K562 (cell line): ENCODE results near the gene BPTF. TPM values are rescaled to one million over a fixed set of nuclear protein-coding genes. Genes with fewer than 3 reads are reported as not detected.

Experiments
- ARHGAP35 ChIP-seq: fragments of 450-650 bp; IDR thresholded peaks from 2 replicates; pipeline ENCODE4 v1.6.1; 2018; ENCODE audit not compliant: partially characterized antibody
- CBX3 ChIP-seq, 2 experiments: IDR thresholded peaks; 1 replicate in 1 of 2; 2 replicates in 1 of 2; pipeline ENCODE4 v1.6.1; 2012; ENCODE audit warnings: inconsistent platforms in 2 of 2, low read length in 2 of 2, borderline replicate concordance in 1 of 2, control low read depth in 1 of 2
- ELF2 ChIP-seq: fragments of 250-450 bp; sonication (Bioruptor Pico); IDR thresholded peaks from 2 replicates; pipeline ENCODE4 v1.5.0; 2021; ENCODE audit warnings: mild to moderate bottlenecking
- ESRRB ChIP-seq: fragments of 250-450 bp; sonication (Bioruptor Pico); IDR thresholded peaks from 2 replicates; pipeline ENCODE4 v1.5.0; 2020; ENCODE audit warnings: mild to moderate bottlenecking, moderate library complexity, borderline replicate concordance
- HEY1 ChIP-seq: fragments of 250-450 bp; sonication (Bioruptor Pico); IDR thresholded peaks from 2 replicates; pipeline ENCODE4 v1.5.0; 2020; ENCODE audit warnings: mild to moderate bottlenecking, moderate library complexity, borderline replicate concordance
- HMG20A ChIP-seq: fragments of 450-650 bp; formaldehyde crosslinking; conservative IDR thresholded peaks from 2 replicates; pipeline ENCODE4 v1.4.0; 2020; ENCODE audit warnings: mild to moderate bottlenecking, mixed read lengths
- KAT2B ChIP-seq: IDR thresholded peaks from one replicate; pipeline ENCODE4 v1.6.1; 2012; ENCODE audit warnings: low read depth, mild to moderate bottlenecking, control low read depth, inconsistent platforms, low read length, moderate library complexity
- NELFE ChIP-seq: IDR thresholded peaks from 2 replicates; pipeline ENCODE4 v1.6.1; 2011; ENCODE audit warnings: mild to moderate bottlenecking; ENCODE audit not compliant: insufficient read depth, insufficient read length
- RBM17 ChIP-seq: fragments of 200-400 bp; formaldehyde crosslinking; IDR thresholded peaks from 2 replicates; pipeline ENCODE4 v1.6.1; 2017; ENCODE audit warnings: low read depth, mild to moderate bottlenecking, low read length, borderline replicate concordance
- RHOXF2B ChIP-seq: fragments of 250-450 bp; sonication (Bioruptor Pico); conservative IDR thresholded peaks from 2 replicates; pipeline ENCODE4 v1.5.1; 2021
- SMAD1 ChIP-seq: fragments of 150-350 bp; IDR thresholded peaks from 2 replicates; pipeline ENCODE4 v1.6.1; 2014; ENCODE audit warnings: low read length, low read depth; ENCODE audit not compliant: partially characterized antibody
- SMARCB1 ChIP-seq: IDR thresholded peaks from 2 replicates; pipeline ENCODE4 v1.6.1; 2011; ENCODE audit warnings: improper control_type of control experiment, low read depth; ENCODE audit not compliant: insufficient read length
- SMARCC2 ChIP-seq: fragments of 450-650 bp; IDR thresholded peaks from 2 replicates; pipeline ENCODE4 v1.6.1; 2017; ENCODE audit warnings: antibody characterized with exemption, moderate library complexity, mild to moderate bottlenecking, low read depth
- SRSF1 ChIP-seq: fragments of 200-400 bp; formaldehyde crosslinking; IDR thresholded peaks from 2 replicates; pipeline ENCODE4 v1.6.1; 2017; ENCODE audit warnings: mild to moderate bottlenecking, low read depth, low read length, moderate library complexity
- SUPT5H ChIP-seq: fragments of 450-650 bp; IDR thresholded peaks from 2 replicates; pipeline ENCODE4 v1.6.1; 2016
- TEAD1 ChIP-seq, 2 experiments: fragments of 450-650 bp in 1 of 2; sonication (generic) in 1 of 2; formaldehyde crosslinking; IDR thresholded peaks; 2 replicates each; pipeline versions ENCODE4 v1.4.0 to v1.8.0; 2020 to 2022; ENCODE audit warnings: mild to moderate bottlenecking in 2 of 2, missing genetic modification reagents in 1 of 2
- ZNF75A ChIP-seq: fragments of 450-650 bp; formaldehyde crosslinking; IDR thresholded peaks from 2 replicates; pipeline ENCODE4 v1.4.0; 2020; ENCODE audit warnings: mild to moderate bottlenecking
- ZSCAN29 ChIP-seq: fragments of 450-650 bp; IDR thresholded peaks from 2 replicates; pipeline ENCODE4 v1.6.1; 2017
- polyA plus RNA-seq, 8 experiments: library from polyadenylated mRNA; depleted of rRNA in 4 of 8; stranded (reverse) in 5 of 8; unstranded in 3 of 8; fragments of >200 nt; fragmentation: Nextera tagmentation in 2 of 8; fragmentation: Illumina TruSeq in 1 of 8; extraction: Ambion mirVana in 2 of 8; extraction: Trizol in 1 of 8; gene quantifications; 2 replicates each; pipeline versions ENCODE4 v1.2.1 to v1.2.3, GENCODE V29; 2011 to 2014; ENCODE audit warnings: inconsistent platforms in 1 of 8, missing spikeins in 1 of 8
- total RNA-seq, 7 experiments: library from RNA; depleted of rRNA in 6 of 7; stranded (reverse); fragments of >200 nt in 6 of 7; fragmentation: Illumina TruSeq in 2 of 7; extraction: Trizol in 2 of 7; gene quantifications; 2 replicates each; pipeline versions ENCODE4 v1.2.1 to v1.2.3, GENCODE V29; 2011 to 2021; ENCODE audit warnings: low replicate concordance in 1 of 7
- TF ChIP-seq, protein P1 (sequence below): fragments of 250-450 bp; sonication (Bioruptor Pico); IDR thresholded peaks from 2 replicates; pipeline ENCODE4 v1.4.0; 2020; ENCODE audit warnings: mild to moderate bottlenecking, moderate library complexity, borderline replicate concordance
- TF ChIP-seq, protein P2 (sequence below): sonication (generic); formaldehyde crosslinking; IDR thresholded peaks from 2 replicates; pipeline ENCODE4 v1.8.1; 2022; ENCODE audit warnings: missing genetic modification reagents
- TF ChIP-seq, protein P3 (sequence below): fragments of 250-450 bp; sonication (Bioruptor Pico); IDR thresholded peaks from 2 replicates; pipeline ENCODE4 v1.5.0; 2020; ENCODE audit warnings: mild to moderate bottlenecking
- TF ChIP-seq, protein P4 (sequence below): sonication (generic); formaldehyde crosslinking; IDR thresholded peaks from 2 replicates; pipeline ENCODE4 v1.8.1; 2023; ENCODE audit warnings: mild to moderate bottlenecking, missing genetic modification reagents, moderate library complexity
- TF ChIP-seq, protein P5 (sequence below): fragments of 200-800 bp; sonication (Bioruptor generic); IDR thresholded peaks from 2 replicates; pipeline ENCODE4 v1.6.1; 2017; ENCODE audit warnings: missing genetic modification characterization, missing compliant biosample characterization

BPTF gene
- total and polyA plus RNA-seq, 9 of the 15 experiments (the other 6 are each of a cell fraction or from before 2014, with no cell fraction given) = 12.5 to 52.1 (median 26.9) TPM

DNA sequence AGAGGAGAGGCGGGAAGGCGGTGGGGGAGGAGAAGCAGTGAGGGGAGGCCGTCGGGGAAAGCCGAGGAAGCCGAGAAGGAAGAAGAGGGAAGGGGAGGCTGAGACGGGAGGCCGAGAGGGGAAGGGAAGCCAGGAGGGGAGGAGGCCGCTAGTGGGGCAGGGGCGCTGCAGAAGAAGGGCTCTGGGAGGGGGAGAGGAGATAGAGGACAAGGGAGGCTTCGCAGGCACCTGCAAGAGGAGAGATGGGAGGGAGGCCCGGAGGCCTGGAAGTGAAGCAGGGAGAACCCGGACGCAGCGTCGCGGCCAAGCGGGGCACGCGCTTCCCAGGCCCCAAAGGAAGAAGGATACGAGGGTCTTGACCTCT lies 168.7 kb downstream of the BPTF start (continued):
- TF ChIP-seq CBX3 (IDR thresholded peaks at IDR 0.05; ENCODE audit: borderline replicate concordance in 1 of 2, low read length in 2 of 2) (no peak), ESRRB (CRISPR knock-in tag) (no peak), ZNF75A (CRISPR knock-in tag) (no peak), SUPT5H (peak; percentile 86), HEY1 (CRISPR knock-in tag) (no peak), NELFE (no peak), HMG20A (CRISPR knock-in tag) (no peak), ELF2 (CRISPR knock-in tag) (0 out of 2 replicates have a peak, but pooled peaks have one; percentile 21), SRSF1 (no peak), ZSCAN29 (no peak), SMARCC2 (no peak), RHOXF2B (CRISPR knock-in tag) (no peak), RBM17 (no peak), KAT2B (no peak), TEAD1 (CRISPR knock-in tag; IDR thresholded peaks at IDR 0.05) (peak in 1 of 2 experiments; percentile 32; a peak in 1 of 4 replicates), ARHGAP35 (peak; percentile 71), SMAD1 (no peak), SMARCB1 (no peak)
- TF ChIP-seq, protein P1, sequence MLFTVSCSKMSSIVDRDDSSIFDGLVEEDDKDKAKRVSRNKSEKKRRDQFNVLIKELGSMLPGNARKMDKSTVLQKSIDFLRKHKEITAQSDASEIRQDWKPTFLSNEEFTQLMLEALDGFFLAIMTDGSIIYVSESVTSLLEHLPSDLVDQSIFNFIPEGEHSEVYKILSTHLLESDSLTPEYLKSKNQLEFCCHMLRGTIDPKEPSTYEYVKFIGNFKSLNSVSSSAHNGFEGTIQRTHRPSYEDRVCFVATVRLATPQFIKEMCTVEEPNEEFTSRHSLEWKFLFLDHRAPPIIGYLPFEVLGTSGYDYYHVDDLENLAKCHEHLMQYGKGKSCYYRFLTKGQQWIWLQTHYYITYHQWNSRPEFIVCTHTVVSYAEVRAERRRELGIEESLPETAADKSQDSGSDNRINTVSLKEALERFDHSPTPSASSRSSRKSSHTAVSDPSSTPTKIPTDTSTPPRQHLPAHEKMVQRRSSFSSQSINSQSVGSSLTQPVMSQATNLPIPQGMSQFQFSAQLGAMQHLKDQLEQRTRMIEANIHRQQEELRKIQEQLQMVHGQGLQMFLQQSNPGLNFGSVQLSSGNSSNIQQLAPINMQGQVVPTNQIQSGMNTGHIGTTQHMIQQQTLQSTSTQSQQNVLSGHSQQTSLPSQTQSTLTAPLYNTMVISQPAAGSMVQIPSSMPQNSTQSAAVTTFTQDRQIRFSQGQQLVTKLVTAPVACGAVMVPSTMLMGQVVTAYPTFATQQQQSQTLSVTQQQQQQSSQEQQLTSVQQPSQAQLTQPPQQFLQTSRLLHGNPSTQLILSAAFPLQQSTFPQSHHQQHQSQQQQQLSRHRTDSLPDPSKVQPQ (CRISPR knock-in tag) = no peak
- TF ChIP-seq, protein P2, sequence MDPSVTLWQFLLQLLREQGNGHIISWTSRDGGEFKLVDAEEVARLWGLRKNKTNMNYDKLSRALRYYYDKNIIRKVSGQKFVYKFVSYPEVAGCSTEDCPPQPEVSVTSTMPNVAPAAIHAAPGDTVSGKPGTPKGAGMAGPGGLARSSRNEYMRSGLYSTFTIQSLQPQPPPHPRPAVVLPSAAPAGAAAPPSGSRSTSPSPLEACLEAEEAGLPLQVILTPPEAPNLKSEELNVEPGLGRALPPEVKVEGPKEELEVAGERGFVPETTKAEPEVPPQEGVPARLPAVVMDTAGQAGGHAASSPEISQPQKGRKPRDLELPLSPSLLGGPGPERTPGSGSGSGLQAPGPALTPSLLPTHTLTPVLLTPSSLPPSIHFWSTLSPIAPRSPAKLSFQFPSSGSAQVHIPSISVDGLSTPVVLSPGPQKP (CRISPR knock-in tag) = no peak
- TF ChIP-seq, protein P3, sequence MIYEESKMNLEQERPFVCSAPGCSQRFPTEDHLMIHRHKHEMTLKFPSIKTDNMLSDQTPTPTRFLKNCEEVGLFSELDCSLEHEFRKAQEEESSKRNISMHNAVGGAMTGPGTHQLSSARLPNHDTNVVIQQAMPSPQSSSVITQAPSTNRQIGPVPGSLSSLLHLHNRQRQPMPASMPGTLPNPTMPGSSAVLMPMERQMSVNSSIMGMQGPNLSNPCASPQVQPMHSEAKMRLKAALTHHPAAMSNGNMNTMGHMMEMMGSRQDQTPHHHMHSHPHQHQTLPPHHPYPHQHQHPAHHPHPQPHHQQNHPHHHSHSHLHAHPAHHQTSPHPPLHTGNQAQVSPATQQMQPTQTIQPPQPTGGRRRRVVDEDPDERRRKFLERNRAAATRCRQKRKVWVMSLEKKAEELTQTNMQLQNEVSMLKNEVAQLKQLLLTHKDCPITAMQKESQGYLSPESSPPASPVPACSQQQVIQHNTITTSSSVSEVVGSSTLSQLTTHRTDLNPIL (CRISPR knock-in tag) = no peak
- TF ChIP-seq, protein P4, sequence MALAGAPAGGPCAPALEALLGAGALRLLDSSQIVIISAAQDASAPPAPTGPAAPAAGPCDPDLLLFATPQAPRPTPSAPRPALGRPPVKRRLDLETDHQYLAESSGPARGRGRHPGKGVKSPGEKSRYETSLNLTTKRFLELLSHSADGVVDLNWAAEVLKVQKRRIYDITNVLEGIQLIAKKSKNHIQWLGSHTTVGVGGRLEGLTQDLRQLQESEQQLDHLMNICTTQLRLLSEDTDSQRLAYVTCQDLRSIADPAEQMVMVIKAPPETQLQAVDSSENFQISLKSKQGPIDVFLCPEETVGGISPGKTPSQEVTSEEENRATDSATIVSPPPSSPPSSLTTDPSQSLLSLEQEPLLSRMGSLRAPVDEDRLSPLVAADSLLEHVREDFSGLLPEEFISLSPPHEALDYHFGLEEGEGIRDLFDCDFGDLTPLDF (CRISPR knock-in tag) = no peak
- TF ChIP-seq, protein P5, sequence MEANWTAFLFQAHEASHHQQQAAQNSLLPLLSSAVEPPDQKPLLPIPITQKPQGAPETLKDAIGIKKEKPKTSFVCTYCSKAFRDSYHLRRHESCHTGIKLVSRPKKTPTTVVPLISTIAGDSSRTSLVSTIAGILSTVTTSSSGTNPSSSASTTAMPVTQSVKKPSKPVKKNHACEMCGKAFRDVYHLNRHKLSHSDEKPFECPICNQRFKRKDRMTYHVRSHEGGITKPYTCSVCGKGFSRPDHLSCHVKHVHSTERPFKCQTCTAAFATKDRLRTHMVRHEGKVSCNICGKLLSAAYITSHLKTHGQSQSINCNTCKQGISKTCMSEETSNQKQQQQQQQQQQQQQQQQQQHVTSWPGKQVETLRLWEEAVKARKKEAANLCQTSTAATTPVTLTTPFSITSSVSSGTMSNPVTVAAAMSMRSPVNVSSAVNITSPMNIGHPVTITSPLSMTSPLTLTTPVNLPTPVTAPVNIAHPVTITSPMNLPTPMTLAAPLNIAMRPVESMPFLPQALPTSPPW (CRISPR knock-in tag) = peak; percentile 5
